Measurements from ENCODE around the gene TYW1.
"Not testable (repeated sequence)": the region's sequence is repeated elsewhere in the genome, so short reads cannot be mapped to it uniquely, and the experiment has no call there.

Gene TYW1

GRCh38 chr7:66994691-66995049, 2.0 kb upstream of the TYW1 start:
- in situ Hi-C loops (cut with HindIII; ENCODE audit: low sequenced_read_pairs) = not testable (repeated sequence)

GRCh38 chr7:66995050-66995776, 1.4 kb upstream of the TYW1 start, which contains the start of gene SBDS:
SBDS (minus strand) TSS chr7:66995586; CDS start chr7:66995417, 169 bp downstream.
- in situ Hi-C loops (cut with HindIII; ENCODE audit: low sequenced_read_pairs) = not testable (repeated sequence)

GRCh38 chr7:67000601-67001258, 4.1 kb downstream of the TYW1 start:
- in situ Hi-C loops (cut with HindIII; ENCODE audit: low sequenced_read_pairs) = not testable (repeated sequence)

- in situ Hi-C loops (cut with HindIII; ENCODE audit: low sequenced_read_pairs) = not testable (repeated sequence)
These were observed 7.5 kb downstream of the TYW1 start for GRCh38 chr7:67004145-67004544.

GRCh38 chr7:67006965-67007364, 10.3 kb downstream of the TYW1 start:
- in situ Hi-C loops (cut with HindIII; ENCODE audit: low sequenced_read_pairs) = no loop called here

GRCh38 chr7:67008260-67008659, 11.6 kb downstream of the TYW1 start:
- in situ Hi-C loops (cut with HindIII; ENCODE audit: low sequenced_read_pairs) = no loop called here

- in situ Hi-C loops (cut with HindIII; ENCODE audit: low sequenced_read_pairs) = not testable (repeated sequence)
These were observed 13.0 kb downstream of the TYW1 start for GRCh38 chr7:67009677-67010076.

GRCh38 chr7:67014076-67014622, 17.5 kb downstream of the TYW1 start:
- in situ Hi-C loops (cut with HindIII; ENCODE audit: low sequenced_read_pairs) = not testable (repeated sequence)

- in situ Hi-C loops (cut with HindIII; ENCODE audit: low sequenced_read_pairs) = not testable (repeated sequence)
These were observed 21.3 kb downstream of the TYW1 start for GRCh38 chr7:67017971-67018370.

GRCh38 chr7:67018940-67019339, 22.3 kb downstream of the TYW1 start:
- in situ Hi-C loops (cut with HindIII; ENCODE audit: low sequenced_read_pairs) = no loop called here

GRCh38 chr7:67019562-67020390, 23.1 kb downstream of the TYW1 start:
- in situ Hi-C loops (cut with HindIII; ENCODE audit: low sequenced_read_pairs) = no loop called here

GRCh38 chr7:67021260-67021659, 24.6 kb downstream of the TYW1 start:
- in situ Hi-C loops (cut with HindIII; ENCODE audit: low sequenced_read_pairs) = no loop called here

GRCh38 chr7:67022511-67022910, 25.9 kb downstream of the TYW1 start:
- in situ Hi-C loops (cut with HindIII; ENCODE audit: low sequenced_read_pairs) = no loop called here

GRCh38 chr7:67025459-67025858, 28.8 kb downstream of the TYW1 start:
- in situ Hi-C loops (cut with HindIII; ENCODE audit: low sequenced_read_pairs) = not testable (repeated sequence)

GRCh38 chr7:67031685-67032084, 35.1 kb downstream of the TYW1 start:
- in situ Hi-C loops (cut with HindIII; ENCODE audit: low sequenced_read_pairs) = not testable (repeated sequence)

- in situ Hi-C loops (cut with HindIII; ENCODE audit: low sequenced_read_pairs) = no loop called here
These were observed 36.6 kb downstream of the TYW1 start for GRCh38 chr7:67033251-67033650.

GRCh38 chr7:67036432-67037395, 40.1 kb downstream of the TYW1 start:
- in situ Hi-C loops (cut with HindIII; ENCODE audit: low sequenced_read_pairs) = not testable (repeated sequence)

GRCh38 chr7:67040832-67041231, 44.2 kb downstream of the TYW1 start:
- in situ Hi-C loops (cut with HindIII; ENCODE audit: low sequenced_read_pairs) = not testable (repeated sequence)

GRCh38 chr7:67042781-67043558, 46.3 kb downstream of the TYW1 start:
- in situ Hi-C loops (cut with HindIII; ENCODE audit: low sequenced_read_pairs) = not testable (repeated sequence)
